Activated naive CD4-positive, alpha-beta T cell treated with Interleukin-2 at 50 U/mL for 16 hours (primary cell): ENCODE data around the gene TTC34.

ENCODE experiments used
- DNase-seq: peaks from one replicate; pipeline ENCODE4 v3.0.0-alpha.2; 2020

Gene TTC34

DNA sequence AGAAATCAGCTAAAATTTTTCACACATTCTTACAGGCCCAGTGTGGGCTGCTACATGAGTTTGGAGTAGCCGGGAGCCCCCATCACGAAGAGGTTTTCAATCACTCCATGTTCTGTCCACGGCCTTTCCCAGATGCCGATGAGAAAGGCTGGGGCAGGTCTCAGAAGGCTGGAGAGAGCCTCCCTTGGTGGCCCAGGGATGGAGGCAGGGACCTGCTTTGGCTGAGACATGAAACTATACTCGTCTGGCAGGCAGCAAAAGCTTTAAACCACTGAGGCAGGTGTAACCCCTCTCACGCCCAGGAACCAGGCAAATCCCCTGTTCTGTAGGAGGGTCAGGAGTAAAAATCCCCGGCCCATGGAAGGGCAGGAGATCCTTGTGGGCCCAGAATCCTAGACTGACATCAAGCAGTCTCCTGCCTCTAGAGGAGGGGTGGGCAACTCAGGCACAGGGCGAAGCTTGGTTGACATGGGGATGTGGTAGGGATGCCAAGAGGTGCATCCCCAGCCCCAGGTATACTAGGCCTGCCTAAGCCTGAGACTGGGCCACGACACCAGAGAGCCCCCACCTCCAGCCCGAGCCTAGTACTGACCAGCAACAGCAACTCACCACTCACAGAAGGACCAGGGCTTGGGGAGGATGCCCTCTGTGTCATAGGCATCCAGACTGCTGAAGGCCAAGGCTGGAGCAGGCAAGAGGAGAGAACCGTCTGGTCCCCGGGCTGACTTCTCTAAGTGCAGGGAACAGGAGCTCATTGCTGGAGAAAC lies 177.7 kb downstream of the TTC34 start:
- no peak for DNase-seq

DNA sequence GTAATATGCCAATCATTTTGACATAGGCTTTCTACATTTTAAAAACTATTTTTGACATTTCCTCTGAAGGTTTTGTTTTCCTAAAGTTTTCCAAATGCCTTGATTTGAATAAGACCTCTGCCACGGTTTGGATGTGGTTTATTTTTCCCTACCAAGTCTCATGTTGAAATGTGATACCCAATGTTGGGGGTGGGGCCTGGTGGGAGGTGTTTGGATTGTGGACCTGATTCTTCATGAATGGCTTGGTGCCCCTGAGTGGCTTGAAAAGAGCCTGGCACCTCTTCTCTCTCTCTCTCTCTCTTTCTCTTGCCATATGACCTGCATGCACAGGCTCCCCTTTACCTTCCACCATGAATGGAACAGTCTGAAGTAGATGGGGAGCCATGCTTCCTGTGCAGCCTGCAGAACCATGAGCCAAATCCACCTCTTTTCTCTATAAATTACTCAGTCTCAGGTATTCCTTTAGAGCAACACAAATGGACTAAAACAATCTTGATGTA lies 183.5 kb downstream of the TTC34 start:
- DNase-seq, result no peak

DNA sequence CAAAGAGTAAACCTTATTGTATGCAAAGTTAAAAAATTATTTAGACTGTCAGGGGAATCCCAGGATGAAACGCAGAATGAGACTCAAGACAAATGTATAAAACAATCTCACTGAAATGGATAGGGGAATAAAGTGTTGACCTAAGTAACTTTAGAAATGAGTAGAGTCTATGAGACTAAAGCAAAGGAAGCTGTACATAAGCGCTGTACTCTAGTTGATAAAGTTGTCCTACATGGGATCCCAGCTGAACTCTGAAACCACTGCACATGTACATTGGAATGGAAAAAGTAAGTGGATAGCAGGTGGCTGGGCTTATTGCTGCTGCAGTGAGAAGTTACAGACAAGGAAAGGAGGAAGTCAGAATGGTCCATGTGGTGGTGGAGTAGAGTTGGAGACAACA lies 187.3 kb downstream of the TTC34 start:
- no peak for DNase-seq

DNA sequence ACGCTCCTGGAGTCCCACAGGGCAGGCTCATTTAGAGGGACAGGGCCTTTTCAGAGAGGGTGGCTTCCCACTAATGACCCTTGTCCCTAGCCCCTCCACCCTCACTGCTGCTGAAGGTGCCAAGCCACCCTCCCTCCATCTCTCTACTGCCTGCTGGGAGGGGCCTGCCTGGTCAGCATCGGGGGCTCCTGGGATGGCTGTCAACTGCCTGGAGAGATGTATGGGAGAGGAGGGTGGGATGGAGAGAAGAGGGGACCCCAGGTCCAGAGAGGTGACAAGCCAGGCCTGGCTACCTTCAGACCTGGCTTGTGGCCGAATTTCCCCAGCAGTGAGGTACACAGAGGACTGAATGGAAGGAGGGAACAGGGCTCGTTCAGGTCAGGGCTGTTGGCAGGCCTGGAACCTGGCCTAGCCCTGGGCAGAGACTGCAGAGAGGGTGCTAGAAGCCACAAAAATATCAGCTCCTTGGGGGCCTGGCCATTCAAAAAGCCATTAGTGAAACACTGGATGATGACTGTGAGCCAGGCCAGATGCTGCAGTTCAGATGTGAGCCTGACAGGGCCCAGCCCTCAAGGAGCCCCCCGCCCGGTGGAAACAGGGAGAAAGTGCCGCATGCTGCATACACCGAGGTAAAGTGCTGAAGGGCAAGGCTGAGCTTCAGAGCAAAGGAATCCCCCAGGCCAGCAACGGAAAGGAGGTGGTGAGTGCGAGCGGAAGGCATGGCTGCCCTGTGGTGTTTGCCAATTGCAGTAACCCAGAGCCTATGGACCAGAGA lies 188.7 kb downstream of the TTC34 start:
- DNase-seq, result no peak

DNA sequence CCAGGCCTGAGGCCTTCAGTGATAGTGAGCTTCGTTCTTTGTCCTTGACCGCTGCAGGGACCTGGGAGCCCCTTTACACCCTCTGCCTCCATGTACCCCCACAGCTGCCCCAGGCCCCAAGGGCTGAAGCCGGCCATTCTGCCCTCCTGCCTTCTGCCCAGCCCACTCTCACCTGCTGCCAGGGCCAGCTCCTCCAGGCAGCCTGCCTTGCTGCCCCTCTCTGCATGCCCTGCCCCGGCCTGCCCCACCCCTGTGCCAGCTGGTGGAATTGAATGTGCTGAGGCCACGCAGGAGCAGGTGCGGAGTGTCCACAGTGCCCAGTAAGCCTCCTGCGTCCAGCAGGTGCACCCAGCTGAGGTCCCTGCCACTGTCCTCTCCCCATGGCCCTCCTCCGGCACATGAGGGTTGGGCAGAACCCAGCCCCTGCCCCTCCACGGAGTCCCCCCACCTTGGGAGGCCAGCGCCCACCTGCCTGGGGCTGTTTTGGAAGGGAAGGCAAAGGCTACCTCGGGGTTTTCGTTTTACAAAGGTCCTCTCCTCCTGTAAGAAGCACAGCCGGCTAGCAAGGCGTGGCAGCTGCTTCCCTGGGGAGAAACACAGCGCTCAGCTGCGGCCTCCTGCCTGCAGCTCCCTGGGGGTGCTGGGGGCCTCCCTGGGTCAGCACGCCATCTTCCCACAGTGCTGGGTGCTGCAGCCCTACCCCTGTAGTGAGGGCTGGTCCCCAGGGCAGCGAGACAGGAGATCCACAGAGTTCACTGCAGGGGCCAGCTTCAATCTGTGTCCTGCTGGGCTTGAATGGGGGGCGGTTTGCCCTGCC lies 189.7 kb downstream of the TTC34 start:
- no peak for DNase-seq

DNA sequence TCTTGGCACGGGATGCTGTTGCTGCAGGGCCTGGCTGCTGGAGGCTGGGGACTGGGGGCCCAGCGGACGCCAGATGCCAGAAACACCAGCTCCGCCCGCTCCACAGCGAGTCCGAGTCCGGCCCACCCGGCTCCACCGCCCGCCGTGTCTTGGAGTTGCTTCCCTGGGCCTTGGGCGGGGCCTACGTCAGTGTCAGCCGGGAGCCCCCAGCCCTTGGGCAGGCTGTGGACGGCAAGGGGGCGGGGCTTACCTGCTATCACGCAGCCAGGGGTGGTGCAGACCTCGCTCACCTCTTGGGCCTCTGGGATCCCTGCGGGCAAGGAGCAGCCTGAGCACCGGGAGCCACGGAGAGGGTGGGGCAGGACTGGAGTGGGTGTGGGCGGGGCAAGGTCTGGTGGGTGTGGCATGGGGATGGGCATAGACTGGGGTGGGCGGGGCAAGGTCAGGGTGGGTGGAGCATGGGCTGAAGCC lies 190.4 kb downstream of the TTC34 start:
- DNase-seq, result no peak

DNA sequence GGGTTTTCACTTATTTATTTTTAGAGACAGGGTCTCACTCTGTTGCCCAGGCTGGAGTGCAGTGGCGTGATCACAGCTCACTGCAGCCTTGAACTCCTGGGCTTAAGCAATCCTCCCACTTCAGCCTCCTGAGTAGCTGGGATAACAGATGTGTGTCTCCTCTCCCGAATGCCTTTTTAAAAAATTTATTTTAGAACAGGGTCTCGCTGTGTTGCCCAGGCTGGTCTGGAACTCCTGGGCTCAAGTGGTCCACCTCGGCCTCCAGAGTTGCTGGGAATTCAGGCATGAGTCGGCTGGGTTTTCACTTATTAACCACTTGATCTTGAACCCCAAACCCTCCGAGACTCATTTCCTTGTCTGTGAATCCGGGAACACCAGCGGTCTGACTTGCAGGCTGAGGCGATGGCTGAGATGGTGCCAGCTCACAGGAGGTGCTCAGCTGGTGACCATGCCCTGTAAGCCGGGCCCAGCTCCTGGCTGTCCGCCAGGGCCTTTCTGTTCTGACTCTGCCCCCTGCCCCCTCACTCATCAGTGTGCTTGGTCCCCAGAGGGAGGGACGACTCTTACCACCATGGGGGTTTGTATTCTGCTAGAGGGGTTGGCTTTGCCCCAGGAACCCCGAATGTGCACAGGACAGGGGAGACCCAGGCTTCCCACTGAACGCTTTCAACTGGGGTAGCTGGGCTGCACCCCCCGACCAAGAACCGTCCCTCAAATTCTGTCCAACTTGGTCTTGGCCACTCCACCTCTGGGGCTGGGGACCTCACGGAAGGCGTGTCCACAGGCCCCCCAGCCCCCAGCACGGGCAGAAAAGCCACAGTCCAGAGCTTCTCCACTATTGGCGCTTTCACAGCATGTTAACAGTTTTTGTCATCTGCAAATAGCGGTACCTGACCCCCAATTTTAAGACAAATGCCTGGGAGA lies 191.2 kb downstream of the TTC34 start:
- no peak for DNase-seq

DNA sequence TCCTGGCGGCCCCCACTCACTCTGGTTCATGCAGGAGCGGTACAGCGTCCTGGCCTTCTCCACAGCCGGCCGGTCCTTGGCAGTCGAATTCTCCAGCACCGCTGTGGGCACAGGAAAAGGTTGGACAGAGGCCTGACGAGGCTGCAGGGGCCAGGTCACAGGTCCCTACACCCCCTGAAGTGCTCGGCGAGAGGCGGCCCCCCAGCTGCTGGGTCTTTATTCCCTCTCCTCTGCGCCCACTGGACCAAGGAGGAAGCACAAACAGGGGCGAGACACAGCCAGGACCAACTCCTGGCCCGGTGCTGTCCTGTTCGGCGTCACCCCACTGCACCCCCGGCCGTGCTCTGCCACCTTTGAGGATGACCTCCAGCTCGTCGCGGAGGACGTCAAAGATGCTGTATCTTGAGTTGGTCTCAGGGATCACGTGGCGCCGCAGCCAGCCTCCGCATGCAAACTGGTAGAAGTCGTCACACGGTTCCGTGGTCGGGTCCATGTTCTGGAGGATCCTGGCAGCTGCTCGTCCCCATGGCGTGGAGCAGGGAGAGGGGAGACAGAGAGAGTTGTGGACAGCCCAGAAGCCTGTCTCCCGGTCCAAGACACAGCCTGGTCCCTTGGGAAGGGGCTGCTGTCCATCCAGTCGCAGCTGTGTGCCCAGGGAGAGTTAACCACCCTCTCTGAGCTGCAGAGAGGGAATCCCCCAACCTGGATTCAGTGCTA lies 192.0 kb downstream of the TTC34 start:
- no peak for DNase-seq

DNA sequence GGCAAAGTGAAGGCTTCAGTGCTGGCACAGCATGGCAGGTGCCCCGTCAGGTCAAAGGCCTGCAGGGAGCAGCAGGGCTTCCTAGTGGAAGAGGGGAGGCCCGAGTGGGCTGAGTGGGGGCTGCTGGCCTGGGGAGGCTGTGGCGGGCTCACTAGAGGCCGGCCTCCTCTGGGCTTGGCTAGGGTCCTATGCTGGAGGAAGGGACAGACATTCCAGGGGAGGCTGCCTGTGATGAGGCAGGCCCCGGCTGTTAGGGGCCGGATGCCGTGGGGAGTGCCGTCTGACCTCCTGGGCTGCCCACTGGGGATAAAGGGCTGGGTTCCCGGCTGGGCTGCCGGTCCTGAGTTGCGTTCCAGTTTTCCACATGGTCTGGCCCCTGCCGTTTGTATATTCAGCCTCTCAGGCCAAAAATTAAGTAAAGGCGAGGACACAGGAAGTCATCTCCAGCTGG lies 193.8 kb downstream of the TTC34 start:
- DNase-seq, result no peak

DNA sequence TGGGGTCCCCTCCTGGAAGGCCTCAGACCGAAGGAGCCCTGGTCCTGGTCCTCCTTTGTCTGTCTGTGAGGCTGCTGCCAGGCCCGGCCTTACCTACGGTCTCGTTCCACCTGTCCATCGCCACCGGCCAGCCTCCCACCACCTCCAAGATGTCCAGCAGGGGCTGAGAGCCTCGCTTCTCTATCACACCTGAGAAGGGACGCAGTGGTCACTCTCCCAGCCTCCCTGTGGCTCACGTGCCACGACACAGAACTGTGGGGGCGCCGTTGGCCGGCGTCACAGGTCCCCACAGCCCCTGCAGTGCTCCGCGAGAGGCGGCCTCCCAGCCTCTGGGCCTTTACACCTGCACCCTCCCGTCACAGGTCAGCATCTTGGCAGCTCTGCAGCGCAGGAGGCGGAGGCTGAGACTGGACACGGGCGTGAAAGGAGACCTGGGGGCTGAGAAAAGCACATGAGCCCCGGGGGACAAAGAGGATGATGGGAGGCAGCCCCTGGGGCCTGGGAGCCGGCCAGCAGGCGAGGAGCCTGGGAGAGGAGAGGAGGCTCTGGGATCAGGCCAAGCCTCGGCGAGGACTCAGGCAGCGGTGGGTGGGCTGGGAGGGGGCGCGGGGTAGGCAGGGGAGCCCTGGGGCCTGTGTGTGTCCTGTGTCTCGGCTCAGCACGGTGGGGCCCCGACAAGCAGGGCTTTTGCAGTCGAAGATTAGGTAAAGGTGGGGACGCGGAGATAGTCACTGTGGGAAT lies 194.4 kb downstream of the TTC34 start:
- no peak for DNase-seq

DNA sequence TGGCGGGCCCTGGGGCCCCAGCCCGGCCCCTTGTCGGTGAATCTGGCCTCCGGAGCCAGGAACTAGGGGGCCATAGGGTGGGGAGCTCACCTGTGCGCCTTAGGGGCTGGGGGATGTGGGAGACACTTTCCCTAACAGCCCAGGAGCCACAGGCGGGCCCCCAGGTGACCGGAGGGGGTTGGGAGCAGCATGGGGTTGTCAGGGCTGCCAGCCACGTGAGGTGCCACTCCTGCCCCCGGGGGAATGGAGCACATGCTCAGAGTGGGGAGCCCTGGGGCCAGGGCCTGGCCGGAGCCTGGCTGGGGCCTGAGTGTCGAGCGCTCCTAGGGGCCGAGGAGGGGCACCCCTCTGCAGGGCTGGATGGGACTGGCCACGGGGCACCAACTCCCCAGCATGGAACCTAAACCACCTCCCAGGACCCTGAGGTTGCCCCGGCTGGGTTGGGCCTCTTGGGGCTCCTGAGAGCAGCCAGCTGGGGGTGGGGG lies 195.1 kb downstream of the TTC34 start:
- DNase-seq, result no peak

DNA sequence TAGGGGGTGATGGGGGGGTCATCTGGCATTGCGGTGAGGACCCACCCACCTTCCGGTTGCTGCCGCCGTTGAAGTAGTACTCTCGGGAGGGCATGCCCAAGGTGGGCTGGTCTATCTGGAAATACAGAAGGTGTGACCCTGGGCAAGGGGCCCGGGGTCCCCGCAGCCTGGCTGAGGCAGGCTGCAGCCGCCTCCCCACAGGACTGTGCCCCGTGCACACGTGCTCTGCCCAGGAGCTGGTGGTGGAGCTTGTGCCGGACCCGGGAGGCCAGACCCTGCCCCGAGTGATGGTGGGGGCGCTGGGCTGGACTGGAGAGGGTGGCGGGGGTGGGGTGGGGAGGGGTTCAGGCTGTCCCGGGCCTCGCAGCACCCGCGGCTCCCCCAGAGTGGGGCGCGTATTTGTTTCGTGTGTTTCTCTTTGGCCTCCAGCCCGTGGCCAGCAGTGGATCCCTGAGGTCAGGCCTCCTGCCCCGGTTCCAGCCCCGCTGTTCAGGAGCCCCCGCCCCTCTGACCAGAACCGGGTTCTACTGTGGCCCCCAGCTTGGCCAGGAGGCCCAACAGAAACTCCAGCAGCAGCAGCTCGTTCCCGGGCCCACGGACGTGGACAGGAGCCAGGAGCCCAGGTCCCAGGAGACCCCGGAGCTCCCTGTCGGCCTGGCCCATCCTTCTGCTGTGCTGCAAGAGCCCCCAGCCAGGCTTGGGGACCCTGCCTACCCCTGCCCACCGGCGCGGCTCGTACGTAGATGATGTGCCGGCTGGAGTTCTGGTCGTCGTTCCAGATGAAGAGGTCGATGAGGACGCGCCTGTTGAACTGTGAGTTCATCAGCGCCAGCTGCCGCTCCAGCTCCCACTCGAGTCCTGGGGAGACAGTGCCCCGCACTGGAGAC lies 195.7 kb downstream of the TTC34 start:
- DNase-seq, result no peak

DNA sequence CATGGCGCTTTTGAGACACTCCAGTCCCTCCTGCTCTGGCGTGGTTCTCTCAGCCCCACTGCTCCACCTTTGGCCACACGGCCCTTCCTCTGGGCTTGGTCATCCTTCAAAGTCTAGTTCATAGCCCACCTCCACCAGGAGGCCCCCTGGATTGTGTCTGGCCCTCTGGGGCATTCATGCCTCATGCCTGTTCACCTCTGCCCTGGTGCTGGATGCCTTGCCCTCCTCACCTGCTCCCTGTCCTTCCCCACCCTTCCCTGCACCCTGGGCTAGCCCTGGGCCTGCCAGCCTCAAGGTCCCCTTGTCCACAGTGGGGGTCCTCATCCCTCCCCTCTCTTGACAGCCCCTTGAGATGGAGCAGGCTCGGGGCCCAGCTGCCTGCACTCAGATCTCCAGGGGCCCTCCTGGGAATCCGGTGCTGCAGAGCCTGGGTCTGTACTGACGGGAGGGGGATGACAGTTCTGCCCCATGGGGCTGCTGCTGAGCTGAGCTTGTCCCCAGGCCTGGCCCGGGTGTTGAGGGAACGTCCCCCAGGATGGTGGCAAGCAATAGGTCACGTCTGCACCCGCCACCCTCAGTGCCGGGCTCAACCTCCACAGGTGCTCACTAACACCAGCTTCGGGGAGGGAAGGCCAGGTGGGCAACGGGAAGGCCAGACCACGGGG lies 196.5 kb downstream of the TTC34 start:
- no peak for DNase-seq

DNA sequence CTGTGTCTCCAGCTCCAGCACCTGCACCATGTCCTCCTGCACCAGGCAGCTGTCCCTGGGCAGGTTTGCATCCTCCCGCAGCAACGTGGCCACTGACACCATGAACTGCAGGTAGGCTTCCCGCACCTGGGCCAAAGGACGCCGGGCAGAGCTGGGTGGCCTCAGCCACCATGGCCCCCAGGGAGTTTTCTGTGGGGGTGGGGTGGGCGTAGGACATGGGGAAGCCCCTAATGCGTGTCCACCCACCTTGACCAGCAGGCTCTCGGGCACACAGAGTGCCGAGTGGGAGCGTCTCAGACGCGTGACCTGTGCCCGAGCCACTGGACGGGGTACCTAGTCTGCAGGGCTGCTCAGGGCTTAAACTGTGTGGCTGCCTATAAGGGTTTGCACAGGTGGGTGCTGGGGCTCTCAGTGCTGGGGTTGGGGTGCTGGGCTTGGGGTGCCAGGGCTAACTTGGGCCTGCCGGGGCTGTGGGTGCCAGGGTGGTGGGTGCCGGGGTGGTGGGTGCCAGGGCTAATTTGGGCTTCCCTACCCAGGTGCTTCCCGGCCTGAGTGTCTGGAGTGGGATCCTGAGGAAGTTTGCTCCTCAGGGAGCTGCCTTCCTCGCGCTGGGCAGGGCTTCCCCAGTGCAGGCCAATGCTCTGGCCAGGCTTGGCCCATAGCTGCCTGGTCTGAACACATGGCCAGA lies 197.2 kb downstream of the TTC34 start:
- no peak for DNase-seq

DNA sequence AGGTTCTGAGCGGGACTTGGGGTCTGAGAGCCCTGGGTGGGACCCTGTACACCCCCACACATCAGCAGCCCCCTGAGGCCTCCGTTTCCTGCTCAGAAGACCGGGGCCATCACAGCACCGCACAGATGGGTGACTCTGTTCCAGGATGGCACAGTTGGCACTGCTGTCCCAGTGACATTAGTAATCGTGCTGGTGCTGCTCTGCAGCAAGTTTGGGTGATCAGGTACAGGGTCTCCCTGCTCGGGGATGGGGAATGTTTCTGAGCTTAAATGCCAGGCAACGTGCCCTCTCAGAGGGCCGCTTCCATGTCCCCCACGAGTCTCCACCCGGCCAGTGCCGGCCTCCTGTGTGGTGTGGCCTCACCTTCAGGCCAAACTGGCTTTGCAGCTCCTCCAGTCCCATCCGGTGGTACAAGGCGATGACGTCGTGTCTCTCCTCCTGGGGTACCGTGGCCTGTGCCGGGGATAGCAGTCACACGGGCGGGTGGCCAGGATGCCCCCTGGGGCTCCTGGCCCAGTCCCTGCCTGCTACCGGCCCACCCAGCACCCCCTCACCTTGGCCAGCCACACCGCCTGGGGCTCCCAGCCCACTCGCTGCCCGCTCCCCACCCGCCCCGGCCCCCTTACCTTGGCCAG lies 197.9 kb downstream of the TTC34 start:
- DNase-seq, result no peak

DNA sequence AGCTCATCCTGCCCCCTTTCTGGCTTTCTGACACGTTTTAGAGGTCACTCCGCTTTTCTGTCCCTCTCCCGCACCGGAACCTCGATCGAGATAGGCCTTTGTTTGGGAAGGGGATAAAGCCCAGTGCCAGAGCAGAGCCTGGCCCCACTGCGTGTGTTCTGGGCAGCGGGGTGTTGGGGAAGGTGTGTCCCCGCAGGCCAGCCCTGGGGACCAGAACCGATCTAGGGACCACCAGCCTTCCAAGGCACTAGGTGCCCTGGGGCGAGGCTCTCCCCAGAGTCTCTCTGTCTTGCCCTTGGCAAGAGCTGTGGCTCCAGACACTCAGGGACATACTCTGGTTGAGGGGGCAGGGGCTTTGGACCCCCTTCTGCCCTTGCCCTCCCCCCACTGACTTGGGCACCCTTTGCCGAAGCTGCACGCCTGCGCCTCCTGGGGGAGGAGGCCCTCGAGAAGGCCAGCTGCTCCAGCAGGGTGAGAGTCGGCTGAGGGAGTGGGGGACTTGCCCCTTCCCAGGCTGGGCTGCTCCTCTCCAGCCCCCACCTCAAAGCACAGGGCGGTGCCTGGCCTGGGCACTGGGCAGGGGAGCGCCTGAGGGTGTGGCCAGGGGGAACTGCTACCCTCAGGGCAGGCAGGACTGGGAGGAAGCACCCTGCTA lies 198.5 kb downstream of the TTC34 start:
- no peak for DNase-seq

DNA sequence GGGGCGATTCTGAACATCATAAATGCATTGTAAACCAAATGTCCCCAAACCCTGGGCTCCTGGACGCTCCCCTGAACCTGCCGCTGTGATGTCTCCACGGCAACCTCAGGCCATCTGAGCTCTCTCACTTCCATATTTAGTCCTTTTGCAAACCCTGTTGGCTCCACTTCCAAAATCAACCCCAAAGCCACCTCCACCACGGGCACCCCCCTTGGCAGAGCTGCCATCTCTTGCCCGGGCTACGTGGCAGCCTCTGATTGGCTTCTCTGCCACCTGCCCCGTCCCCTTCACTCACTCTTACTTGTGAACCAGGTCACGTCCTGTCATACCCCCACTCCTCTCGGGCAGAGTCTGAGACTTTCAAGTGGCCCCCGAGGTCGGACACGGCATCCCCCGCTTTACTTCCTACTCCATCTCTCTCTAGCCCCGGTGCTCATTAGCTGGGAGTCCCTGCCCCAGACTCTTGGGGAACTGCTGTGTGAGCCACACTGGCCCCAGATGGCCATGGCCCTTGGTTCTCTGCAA lies 199.1 kb downstream of the TTC34 start:
- no peak for DNase-seq
